UCSD-AML1 (cell line): ENCODE measurements around the gene TST.
"Not testable (repeated sequence)": the region's sequence is repeated elsewhere in the genome, so short reads cannot be mapped to it uniquely, and the experiment has no call there.

Experiments
- DNase-seq: peaks from one replicate; lab custom pipeline; 2025; ENCODE audit not compliant: unreplicated experiment; lab: John Stamatoyannopoulos, UW

The TST gene

GRCh38 chr22:37015587-37015878 is 3.7 kb downstream of the TST start:
- no peak for DNase-seq

GRCh38 chr22:37014835-37015586 is 4.2 kb downstream of the TST start:
- DNase-seq: no peak

- DNase-seq: no peak
These were observed 4.8 kb downstream of the TST start for GRCh38 chr22:37014415-37014806.

- DNase-seq: no peak
These were observed 6.3 kb downstream of the TST start for GRCh38 chr22:37012956-37013355.

- no peak for DNase-seq
These were observed 6.9 kb downstream of the TST start for GRCh38 chr22:37012262-37012904.

- no peak for DNase-seq
These were observed 7.8 kb downstream of the TST start for GRCh38 chr22:37011472-37011871.

- DNase-seq: no peak
These were observed 8.3 kb downstream of the TST start for GRCh38 chr22:37010976-37011375.

GRCh38 chr22:37010174-37010573 is 9.1 kb downstream of the TST start:
- no peak for DNase-seq

- no peak for DNase-seq
These were observed 9.8 kb downstream of the TST start for GRCh38 chr22:37009490-37009889.

GRCh38 chr22:37008365-37008764 is 10.9 kb downstream of the TST start:
- DNase-seq: peak; percentile 37

- no peak for DNase-seq
These were observed 11.6 kb downstream of the TST start for GRCh38 chr22:37007651-37008050.

- no peak for DNase-seq
These were observed 16.6 kb downstream of the TST start for GRCh38 chr22:37002633-37003032.

GRCh38 chr22:37001826-37002225 is 17.4 kb downstream of the TST start:
- no peak for DNase-seq

- DNase-seq: no peak
These were observed 18.3 kb downstream of the TST start for GRCh38 chr22:37000676-37001534.

GRCh38 chr22:36999463-36999862 is 19.8 kb downstream of the TST start:
- no peak for DNase-seq

GRCh38 chr22:36998620-36999351 is 20.5 kb downstream of the TST start:
- no peak for DNase-seq

GRCh38 chr22:36997746-36998145 is 21.5 kb downstream of the TST start:
- no peak for DNase-seq

GRCh38 chr22:36991206-36991605 is 28.0 kb downstream of the TST start:
- no peak for DNase-seq

GRCh38 chr22:36990457-36990856 is 28.8 kb downstream of the TST start:
- DNase-seq: no peak

GRCh38 chr22:36989012-36989411 is 30.2 kb downstream of the TST start:
- not testable (repeated sequence) for DNase-seq

GRCh38 chr22:36988075-36988832 is 31.0 kb downstream of the TST start:
- no peak for DNase-seq
